ENCODE measurements around the gene CYP2A13.
"Not testable (repeated sequence)": the region's sequence is repeated elsewhere in the genome, so short reads cannot be mapped to it uniquely, and the experiment has no call there.

The CYP2A13 gene, protein sequence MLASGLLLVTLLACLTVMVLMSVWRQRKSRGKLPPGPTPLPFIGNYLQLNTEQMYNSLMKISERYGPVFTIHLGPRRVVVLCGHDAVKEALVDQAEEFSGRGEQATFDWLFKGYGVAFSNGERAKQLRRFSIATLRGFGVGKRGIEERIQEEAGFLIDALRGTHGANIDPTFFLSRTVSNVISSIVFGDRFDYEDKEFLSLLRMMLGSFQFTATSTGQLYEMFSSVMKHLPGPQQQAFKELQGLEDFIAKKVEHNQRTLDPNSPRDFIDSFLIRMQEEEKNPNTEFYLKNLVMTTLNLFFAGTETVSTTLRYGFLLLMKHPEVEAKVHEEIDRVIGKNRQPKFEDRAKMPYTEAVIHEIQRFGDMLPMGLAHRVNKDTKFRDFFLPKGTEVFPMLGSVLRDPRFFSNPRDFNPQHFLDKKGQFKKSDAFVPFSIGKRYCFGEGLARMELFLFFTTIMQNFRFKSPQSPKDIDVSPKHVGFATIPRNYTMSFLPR

DNA sequence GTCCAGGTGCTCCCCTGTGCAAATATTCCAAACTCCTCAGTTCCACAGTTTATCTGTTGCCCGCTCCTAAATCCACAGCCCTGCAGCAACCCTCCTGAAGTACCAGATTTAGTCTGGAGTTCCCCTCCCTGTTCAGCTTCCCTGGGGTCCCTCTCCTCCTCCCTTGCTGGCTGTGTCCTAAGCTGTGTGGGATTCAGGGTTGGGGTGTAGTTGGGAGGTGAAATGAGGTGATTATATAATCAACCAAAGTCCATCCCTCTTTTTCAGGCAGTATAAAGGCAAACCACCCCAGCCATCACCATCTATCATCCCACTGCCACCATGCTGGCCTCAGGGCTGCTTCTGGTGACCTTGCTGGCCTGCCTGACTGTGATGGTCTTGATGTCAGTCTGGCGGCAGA lies at the start of gene CYP2A13:
Gene CYP2A13 (plus strand): TSS at position 301 of the 400 bp plus-strand sequence. CDS start 21 bp downstream, at position 322.
- DNase-seq, result no peak

DNA sequence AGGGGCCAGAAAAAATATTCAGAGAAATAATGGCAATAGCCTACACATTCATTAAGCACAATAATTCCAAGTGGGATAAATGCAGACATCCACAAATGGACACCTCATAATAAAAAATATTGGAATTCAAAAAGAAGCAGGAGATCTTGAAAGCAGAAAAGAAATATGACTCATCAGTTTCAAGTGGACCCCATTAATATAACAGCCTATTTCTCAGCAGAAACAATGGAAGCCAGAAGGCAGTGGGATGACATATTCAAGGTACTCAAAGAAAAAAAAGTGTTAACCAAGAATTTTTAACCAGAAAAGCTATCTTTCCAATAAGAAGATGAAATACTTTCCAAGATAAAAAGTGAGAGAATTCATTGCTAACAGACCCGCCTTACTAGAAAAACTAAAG lies 48.4 kb upstream of the CYP2A13 start:
- no peak for DNase-seq

DNA sequence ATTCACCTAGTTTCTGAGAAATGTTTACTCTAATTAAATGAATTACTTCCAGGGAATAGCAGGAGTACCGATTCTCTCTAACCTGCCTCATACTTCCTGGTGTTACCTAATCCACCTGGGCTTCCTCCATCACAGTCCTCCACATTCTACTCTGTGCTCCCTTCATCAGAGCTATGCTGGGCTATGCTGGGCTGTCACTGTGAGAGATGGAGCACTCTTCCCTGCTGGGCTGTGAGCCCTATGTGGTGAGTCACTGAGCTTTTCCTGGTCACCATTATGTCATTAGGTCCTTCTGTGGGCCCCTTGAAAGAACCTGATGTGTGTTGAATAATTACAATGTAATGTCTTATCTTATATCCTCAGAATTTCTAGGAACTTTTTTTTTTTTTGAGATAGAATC lies 43.2 kb upstream of the CYP2A13 start:
- DNase-seq, result not testable (repeated sequence)

DNA sequence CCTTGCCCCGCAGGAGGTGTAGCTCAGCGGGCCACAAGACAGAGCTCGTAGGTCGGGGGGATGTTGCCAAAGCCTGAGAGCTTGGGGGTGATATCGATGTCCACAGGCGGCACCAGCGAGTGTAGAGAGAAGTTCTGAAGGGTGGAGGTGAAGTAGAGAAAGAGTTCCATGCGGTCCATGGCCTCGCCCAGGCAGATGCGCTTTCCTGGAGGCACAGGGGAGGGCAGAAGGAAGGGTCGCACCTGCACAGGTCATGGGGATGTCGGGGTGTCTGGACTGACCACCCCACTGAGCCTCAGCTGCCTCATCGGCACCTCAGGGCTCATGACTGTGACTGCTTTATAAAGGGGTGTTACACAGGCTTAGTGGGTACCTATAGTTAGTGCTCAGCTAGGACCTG lies 37.8 kb upstream of the CYP2A13 start:
- no peak for DNase-seq

DNA sequence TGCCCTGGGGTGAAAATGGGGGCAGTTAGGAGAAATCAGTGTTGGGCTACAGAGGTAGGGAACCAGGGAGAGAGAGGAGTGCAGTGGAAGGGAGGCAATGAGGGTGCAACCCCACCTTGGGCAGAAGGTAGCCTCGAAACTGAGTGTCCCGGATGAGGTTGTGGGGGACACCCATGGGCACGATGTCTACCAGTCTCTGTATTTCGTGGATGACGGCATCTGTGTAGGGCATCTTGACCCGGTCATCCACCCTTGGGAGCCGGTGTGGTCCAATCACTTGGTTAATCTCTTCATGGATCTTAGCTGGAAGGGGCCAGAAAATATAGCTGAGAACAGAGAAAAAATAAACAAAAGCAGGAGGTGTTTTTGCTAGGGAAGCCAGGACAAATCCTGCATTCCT lies 36.1 kb upstream of the CYP2A13 start:
- DNase-seq, result not testable (repeated sequence)

DNA sequence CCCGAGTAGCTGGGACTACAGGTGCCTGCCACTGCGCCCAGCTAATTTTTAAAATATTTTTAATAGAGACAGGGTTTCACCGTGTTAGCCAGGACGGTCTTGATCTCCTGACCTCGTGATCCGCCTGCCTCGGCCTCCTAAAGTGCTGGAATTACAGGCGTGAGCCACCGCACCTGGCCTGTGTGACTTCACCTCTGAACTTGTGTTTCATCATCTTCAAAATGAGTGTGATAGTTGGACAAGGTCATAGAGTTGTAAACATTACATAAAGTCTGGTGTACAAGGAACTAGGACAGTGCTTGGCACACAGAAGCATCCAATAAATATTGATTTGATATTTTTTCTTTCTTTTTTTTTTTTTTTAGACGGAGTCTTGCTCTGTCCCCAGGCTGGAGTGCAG lies 34.9 kb upstream of the CYP2A13 start:
- DNase-seq, result not testable (repeated sequence)

DNA sequence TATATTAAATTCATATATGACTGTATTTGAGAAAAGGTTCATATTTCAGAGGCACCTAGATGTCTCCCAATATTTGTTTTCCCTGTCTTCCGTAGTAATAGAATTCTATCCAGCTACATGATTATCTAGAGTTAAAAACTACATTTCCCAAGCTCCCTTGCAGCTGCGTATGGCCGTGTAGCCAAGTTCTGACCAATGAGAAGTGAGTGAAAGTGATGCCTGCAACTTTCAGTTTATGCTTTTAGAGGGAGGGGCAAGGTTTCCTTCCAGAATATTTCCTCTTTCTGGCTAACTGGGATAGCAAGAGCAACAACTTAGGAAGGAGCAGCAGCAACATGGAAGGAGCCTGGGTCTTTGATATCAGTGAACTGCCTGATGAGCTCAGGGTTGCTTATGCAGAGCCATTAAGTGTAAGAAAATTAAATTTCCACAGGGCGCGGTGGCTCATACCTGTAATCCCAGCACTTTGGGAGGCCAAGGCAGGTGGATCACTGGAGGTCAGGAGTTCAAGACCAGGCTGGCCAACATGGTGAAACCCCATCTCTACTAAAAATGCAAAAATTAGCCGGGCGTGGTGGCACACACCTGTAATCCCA lies 23.2 kb upstream of the CYP2A13 start:
- DNase-seq, result no peak

DNA sequence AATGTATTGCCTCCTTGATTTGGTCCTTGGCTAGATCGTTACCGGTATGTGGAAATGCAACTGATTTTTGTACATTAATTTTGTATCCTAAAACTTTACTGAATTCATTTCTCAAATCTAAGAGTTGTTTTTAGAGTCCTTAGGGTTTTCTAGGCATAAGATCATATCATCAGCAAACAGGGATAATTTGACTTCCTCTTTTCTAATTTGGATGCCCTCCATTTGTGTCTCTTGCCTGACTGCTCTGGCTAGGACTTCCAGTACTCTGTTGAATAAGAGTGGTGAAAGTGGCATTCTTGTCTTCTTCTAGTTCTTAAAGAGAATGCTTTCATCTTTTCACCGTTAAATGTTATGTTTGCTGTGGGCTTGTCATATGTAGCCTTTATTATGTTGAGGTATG lies 12.0 kb upstream of the CYP2A13 start:
- DNase-seq, result no peak

DNA sequence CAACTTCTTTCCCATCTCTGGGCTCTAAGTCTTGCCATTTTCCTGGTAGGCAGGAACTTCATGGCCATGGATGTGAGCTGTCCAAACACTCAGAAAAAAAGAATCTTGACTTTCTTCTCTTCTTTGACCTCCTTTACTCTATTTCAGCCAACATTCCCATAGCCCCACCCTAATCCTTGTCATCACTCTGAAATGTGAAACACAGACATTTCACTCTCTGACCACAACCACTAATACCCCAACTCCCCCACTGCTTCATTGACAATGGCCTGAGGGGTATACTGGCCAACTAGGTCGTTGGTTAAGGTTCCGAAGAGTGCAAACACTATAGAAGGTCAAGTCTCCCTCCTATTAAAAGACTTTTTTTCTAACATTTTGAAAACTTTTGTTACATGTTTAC lies 4.7 kb upstream of the CYP2A13 start:
- no peak for DNase-seq

DNA sequence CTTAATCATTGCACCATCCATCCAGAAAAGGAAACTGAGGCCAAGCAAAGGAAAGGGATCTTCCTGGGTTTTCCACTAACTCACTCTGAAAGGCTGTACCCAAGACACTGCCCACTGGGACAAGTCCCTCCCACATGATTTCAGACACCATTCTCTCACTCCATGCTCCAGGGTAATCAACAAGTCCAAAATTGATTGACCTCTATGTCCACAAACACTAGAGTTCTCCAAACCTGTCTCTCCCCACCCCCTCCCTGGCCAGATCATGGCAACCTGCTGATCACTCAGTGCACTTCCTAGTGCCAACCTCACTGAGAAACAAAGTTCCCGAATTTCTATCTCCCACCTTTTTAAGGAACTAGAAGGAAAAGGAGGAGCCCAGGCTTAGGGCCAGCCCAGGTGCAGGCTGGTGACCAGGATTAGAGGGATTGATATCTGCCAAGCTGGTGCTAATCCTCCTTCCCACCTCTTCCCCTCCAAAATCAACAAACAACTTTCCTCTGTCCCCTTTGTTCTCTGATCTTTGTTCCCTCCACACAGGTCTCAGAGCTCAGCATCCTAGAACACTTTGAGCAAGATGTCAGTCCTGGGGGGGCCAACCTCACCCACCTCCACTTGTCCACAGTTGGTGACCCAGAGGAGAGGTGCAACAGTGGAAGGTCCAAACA lies 2.4 kb upstream of the CYP2A13 start:
- no peak for DNase-seq

DNA sequence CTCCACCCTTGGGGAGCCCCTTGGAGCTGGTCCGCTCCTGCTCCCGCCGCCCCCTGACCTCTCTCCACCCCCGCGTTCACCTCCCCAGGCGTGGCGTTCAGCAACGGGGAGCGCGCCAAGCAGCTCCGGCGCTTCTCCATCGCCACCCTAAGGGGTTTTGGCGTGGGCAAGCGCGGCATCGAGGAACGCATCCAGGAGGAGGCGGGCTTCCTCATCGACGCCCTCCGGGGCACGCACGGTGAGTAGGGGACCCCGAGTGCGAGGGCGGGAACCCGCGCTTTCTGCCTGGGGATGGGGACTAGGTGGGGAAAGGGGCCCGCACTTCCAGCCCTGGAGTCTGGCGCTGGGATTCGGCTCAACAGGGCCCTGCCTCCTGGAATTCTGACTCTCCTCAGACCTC lies 1.7 kb downstream of the CYP2A13 start:
- no peak for DNase-seq

DNA sequence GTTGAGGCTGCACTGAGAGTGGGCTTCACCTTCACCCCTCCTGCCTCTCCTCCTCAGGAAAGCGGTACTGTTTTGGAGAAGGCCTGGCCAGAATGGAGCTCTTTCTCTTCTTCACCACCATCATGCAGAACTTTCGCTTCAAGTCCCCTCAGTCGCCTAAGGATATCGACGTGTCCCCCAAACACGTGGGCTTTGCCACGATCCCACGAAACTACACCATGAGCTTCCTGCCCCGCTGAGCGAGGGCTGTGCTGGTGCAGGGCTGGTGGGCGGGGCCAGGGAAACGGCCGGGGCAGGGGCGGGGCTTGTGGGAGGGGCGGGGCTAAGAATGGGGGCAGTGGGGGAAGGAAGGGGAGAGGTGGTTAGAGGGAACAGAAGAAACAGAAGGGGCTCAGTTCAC lies 7.5 kb downstream of the CYP2A13 start:
- no peak for DNase-seq

DNA sequence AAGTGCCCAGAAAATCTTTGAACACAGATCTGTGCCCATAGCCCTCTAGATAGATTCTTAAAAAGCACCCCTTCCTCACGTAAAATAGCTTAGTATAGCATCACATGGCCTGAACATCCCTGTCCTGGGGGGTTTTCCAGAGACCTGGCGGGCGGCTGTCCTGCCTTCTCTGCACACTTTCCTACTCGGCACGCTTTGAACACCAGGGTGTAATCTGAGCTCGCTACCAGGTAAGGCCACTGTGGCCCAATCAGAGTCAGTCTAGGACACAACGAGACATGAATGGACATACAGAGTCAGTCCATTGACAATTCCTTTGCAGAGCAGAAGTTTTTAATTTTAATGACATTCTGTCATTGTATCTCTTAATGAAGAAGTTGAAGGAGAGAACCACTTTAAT lies 8.1 kb downstream of the CYP2A13 start:
- DNase-seq, result no peak

DNA sequence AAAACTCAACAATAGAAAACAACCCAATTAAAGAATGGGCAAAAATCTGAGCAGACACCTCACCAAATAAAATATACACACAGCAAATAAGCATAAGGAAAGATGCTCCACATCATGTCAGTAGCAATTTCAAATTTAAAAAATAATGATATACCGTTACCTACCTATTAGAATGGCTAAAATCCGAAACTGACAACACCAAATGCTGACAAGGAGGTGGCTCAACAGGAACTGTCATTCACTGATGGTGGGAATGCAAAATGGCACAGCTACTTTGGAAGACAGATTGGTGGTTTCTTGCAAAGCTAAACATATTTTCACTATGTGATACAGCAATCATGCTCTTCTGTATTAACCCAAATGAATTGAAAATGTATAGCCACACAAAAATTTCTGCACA lies 9.1 kb downstream of the CYP2A13 start:
- no peak for DNase-seq

DNA sequence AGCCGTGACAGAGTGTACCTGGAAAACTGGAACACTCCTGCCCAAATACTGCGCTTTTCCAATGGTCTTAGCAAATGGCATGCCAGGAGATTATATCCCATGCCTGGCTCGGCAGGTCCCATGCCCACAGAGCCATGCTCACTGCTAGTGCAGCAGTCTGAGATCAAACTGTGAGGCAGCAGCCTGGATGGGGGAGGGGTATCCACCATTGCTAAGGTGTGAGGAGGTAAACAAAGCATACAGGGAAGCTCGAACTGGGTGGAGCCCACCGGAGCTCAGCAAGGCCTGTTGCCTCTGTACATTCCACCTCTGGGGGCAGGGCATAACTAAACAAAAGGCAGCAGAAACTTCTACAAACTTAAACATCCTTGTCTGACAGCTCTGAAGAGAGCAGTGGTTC lies 10.5 kb downstream of the CYP2A13 start:
- DNase-seq, result no peak

DNA sequence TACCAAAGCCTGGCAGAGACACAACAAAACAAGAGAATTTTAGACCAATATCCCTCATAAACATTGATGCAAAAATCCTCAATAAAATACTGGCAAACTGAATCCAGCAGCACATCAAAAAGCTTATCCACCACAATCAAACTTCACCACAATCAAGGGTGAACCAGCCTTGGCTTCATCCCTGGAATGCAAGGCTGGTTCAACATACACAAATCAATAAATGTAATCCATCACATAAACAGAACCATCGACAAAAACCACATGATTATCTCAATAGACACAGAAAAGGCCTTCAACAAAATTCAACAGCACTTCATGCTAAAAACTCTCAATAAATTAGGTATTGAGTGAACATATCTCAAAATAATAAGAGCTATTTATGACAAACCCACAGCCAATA lies 14.0 kb downstream of the CYP2A13 start:
- not testable (repeated sequence) for DNase-seq

DNA sequence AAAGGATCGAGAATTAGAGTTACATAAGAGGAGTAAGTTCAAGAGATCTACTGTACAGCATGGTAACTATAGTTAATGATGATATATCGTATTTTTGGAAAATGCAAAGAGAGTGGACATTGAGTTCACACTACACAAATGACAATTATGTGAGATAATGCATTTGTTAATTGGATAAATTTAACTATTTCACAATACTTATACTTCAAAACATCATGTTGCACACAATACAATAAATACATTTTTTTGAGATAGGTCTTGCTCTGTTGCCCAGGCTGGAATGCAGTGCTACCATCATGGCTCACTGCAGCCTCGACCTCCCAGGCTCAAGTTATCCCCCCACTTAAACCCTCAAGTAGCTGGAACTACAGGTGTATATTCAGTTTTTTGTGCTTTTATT lies 17.9 kb downstream of the CYP2A13 start:
- no peak for DNase-seq

DNA sequence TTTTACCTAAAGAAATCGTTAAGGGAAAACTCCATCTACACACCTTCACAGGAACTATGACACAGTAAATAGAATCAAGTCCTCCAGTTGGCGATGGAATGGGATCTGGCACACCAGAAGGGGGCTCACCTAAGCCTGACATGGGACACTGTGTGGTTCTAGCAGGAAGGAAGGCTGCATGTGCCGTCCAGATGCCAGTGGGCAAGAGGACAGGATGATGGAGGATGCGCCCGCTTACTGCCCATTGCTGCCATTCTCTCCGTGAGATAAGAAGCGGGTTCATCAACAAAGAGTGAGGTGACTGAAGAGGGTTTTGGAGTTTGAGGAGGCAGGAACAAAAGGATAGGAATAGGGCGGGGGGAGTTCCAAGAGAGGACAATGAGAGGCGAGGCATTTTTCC lies 23.0 kb downstream of the CYP2A13 start:
- no peak for DNase-seq

DNA sequence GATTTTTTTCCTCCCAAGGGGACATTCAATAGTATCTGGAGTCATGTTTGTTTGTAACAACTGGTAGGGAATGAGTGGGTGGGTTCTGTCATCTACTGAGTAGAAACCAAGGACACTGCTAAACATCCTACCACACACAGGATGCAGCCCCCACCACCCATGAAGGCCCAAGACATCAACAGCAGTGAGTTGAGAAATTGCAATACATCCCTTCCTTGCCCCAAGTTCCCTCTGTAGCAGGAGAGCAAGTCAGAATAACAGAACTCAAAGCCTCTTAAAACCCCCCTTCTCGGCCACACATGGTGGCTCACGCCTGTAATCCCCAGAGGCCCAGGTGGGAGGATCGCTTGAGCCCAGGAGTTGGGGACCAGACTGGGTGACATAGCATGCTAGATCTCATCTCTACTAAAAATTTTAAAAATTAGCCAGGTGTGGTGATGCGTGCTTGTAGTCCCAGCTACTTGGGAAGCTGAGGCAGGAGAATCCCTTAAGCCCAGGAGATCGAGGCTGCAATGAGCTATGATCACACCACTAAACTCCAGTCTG lies 23.6 kb downstream of the CYP2A13 start:
- DNase-seq, result no peak

DNA sequence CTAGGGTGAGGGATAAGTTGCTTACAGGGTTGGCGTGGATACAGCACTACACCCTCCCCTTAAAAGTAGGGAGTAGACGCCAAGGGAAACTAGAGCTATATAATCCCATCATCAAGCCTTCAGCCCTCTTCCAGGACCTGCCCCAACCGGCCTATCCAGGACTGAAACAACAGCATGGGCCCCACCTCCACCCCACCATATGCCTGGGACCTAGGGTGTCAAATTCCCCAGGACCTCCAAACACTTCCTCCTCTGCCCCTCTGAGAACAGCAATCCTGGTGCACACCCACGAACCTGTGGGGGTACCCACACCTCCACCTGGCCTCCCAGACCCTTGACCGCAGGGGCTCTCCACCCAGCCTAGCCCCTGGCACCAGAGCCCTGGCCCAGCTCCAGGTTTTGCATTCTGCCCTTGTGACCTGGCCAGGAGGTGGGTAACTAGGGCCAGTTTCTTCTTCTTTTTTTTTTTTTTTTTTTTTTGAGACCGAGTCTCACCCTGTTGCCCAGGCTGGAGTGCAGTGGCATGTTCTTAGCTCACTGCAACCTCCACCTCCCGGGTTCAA lies 24.6 kb downstream of the CYP2A13 start:
- no peak for DNase-seq

DNA sequence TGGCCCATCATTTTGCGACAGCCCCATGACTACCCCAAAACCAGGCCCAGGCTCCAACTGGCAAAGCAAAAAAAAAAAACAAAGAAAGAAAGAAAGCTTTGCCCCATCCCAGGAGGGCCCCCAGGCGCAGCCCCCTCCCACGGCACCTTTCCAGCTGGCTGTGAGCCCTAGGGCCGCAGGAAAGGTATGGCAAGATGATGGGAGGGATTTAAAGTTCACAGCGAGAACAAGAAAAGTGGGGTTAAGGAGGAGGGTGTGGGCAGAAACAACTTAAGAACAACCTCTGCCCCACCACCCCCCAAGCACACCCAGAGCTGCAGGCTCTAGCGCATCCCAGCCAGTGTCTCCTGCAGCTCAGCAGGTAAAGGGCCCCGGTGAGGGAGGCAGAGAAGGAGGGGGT lies 25.9 kb downstream of the CYP2A13 start, which contains the start of gene CYP2F1:
Gene CYP2F1 (plus strand): TSS at position 301 of the 400 bp plus-strand sequence. CDS start 1,757 bp downstream, outside the sequence.
- no peak for DNase-seq

DNA sequence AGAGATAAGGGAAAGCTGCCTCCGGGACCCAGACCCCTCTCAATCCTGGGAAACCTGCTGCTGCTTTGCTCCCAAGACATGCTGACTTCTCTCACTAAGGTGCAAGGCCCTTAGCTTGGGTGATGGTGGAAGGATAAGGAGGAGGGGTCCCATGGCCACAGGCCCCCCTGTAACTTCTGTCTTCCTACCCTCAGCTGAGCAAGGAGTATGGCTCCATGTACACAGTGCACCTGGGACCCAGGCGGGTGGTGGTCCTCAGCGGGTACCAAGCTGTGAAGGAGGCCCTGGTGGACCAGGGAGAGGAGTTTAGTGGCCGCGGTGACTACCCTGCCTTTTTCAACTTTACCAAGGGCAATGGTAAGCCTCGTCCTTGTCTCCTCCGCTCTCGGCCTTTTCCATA lies 28.0 kb downstream of the CYP2A13 start:
- DNase-seq, result no peak
